Natural killer cell (primary cell): ENCODE results near the gene KDM4C. TPM values are rescaled to one million over a fixed set of nuclear protein-coding genes. Genes with fewer than 3 reads are reported as not detected.

Source experiments
- ATAC-seq, 3 donors: fragments of 150-1000 bp in 2 of 3; fragments of 200-7000 bp in 1 of 3; cut with Tn5 transposase; 1 replicate in 1 of 3; 2 replicates in 2 of 3; pipeline ENCODE4 v1.10.0; 2021; ENCODE audit warnings: mild to moderate bottlenecking in 2 of 3, moderate library complexity in 2 of 3
- DNase-seq, 2 donors: peaks; one replicate each; pipeline versions ENCODE4 v3.0.0 to v3.0.0-alpha.2; 2013 to 2021; ENCODE audit warnings: mixed read lengths in 1 of 2
- H3K27ac ChIP-seq: one replicate; pipeline ENCODE4 v1.5.1; 2013; ENCODE audit warnings: mild to moderate bottlenecking, low read length
- H3K27me3 ChIP-seq: one replicate; pipeline ENCODE4 v1.6.1; 2013; ENCODE audit warnings: low read length; ENCODE audit not compliant: control insufficient read depth, insufficient read depth
- H3K36me3 ChIP-seq: one replicate; pipeline ENCODE4 v1.6.1; 2013; ENCODE audit warnings: low read length; ENCODE audit not compliant: control insufficient read depth, insufficient read depth
- H3K4me1 ChIP-seq: one replicate; pipeline ENCODE4 v1.6.1; 2013; ENCODE audit warnings: low read length; ENCODE audit not compliant: control insufficient read depth, insufficient read depth
- H3K4me3 ChIP-seq: one replicate; pipeline ENCODE4 v1.5.1; 2013; ENCODE audit warnings: low read length
- H3K9me3 ChIP-seq: one replicate; pipeline ENCODE4 v1.6.1; 2013; ENCODE audit warnings: low read length; ENCODE audit not compliant: control insufficient read depth, insufficient read depth
- H3K27ac Mint-ChIP-seq, 2 donors: one replicate each; pipeline ENCODE4 v1.8.0; 2022; ENCODE audit warnings: mild to moderate bottlenecking in 2 of 2, mixed read lengths in 2 of 2, moderate library complexity in 1 of 2
- H3K27me3 Mint-ChIP-seq, 2 donors: one replicate each; pipeline ENCODE4 v1.8.0; 2022; ENCODE audit warnings: low read depth in 2 of 2, mixed read lengths in 2 of 2
- H3K36me3 Mint-ChIP-seq: one replicate; pipeline ENCODE4 v1.8.0; 2022; ENCODE audit warnings: mixed read lengths
- H3K4me1 Mint-ChIP-seq, 2 donors: one replicate each; pipeline ENCODE4 v1.8.0; 2022; ENCODE audit warnings: mixed read lengths in 2 of 2
- H3K4me3 Mint-ChIP-seq: one replicate; pipeline ENCODE4 v1.8.0; 2022; ENCODE audit warnings: mild to moderate bottlenecking, moderate library complexity, mixed read lengths
- H3K9me3 Mint-ChIP-seq, 2 donors: one replicate each; pipeline ENCODE4 v1.8.0; 2022; ENCODE audit warnings: mixed read lengths in 2 of 2
- CTCF ChIP-seq: fragments of 200-600 bp; IDR thresholded peaks from one replicate; pipeline ENCODE4 v1.8.0; 2022; ENCODE audit warnings: antibody characterized with exemption
- WGBS: methylation state at CpG from one replicate; pipeline ENCODE4 v1.1.7; 2013; ENCODE audit warnings: missing lambda C conversion rate; ENCODE audit not compliant: insufficient coverage; 5-methylcytosine and 5-hydroxymethylcytosine counted together
- intact Hi-C: fragments of 100-400 bp; cut with micrococcal nuclease; formaldehyde crosslinking; loops from one replicate; pipeline ENCODE4 v1.14.2; 2022
- total RNA-seq, 4 donors: library from RNA; stranded (reverse); fragments of 120-200 nt in 1 of 4; gene quantifications; one replicate each; pipeline versions ENCODE4 v1.2.3 to v1.2.4, GENCODE V29; 2013 to 2022

Gene KDM4C
- total RNA-seq, 3 donors from 2014 or later (not counting 1 experiment from before 2014, with no cell fraction given) = 115 to 137 (median 116) TPM

- 97% methylated on average over 3 of the region's 3 CpGs for WGBS
- H3K27me3 ChIP-seq = no peaks in the 10 kb centered on the region
- H3K9me3 Mint-ChIP-seq = no peaks in the 10 kb centered on the region
- H3K4me3 Mint-ChIP-seq = no peak overlapping the region
- H3K4me1 ChIP-seq = no peaks in the 10 kb centered on the region
- no peaks in the 10 kb centered on the region for H3K36me3 ChIP-seq
- H3K36me3 Mint-ChIP-seq = no peaks in the 10 kb centered on the region
- peak overlapping the region in 1 of 2 donors; percentile 31 for H3K27ac Mint-ChIP-seq
- H3K4me1 Mint-ChIP-seq = peaks cover 42 to 58% of the 10 kb centered on the region in 2 donors
- H3K9me3 ChIP-seq = no peaks in the 10 kb centered on the region
- no peak for DNase-seq
- H3K4me3 ChIP-seq = no peak overlapping the region
- H3K27ac ChIP-seq = no peak overlapping the region
- no peak for ATAC-seq
- no peak for TF ChIP-seq CTCF
- H3K27me3 Mint-ChIP-seq = no peaks in the 10 kb centered on the region
- intact Hi-C loops = no loop called here
Measured at GRCh38 chr9:6969805-6970204, 212.0 kb downstream of the KDM4C start.

GRCh38 chr9:6973089-6973488 lies 215.3 kb downstream of the KDM4C start:
- Histone ChIP-seq H3K4me1 (no peaks in the 10 kb centered on the region), H3K4me3 (no peak overlapping the region), H3K27me3 (no peaks in the 10 kb centered on the region), H3K36me3 (no peaks in the 10 kb centered on the region), H3K27ac (no peak overlapping the region), H3K9me3 (no peaks in the 10 kb centered on the region)
- DNase-seq = no peak
- no peak for TF ChIP-seq CTCF
- peak overlapping the region; percentile 45 for H3K27ac Mint-ChIP-seq
- H3K9me3 Mint-ChIP-seq = no peaks in the 10 kb centered on the region
- H3K4me1 Mint-ChIP-seq = peaks cover 41 to 73% of the 10 kb centered on the region in 2 donors
- no peak overlapping the region for H3K4me3 Mint-ChIP-seq
- no peaks in the 10 kb centered on the region for H3K27me3 Mint-ChIP-seq
- no peak for ATAC-seq
- H3K36me3 Mint-ChIP-seq = no peaks in the 10 kb centered on the region
- intact Hi-C loops = no loop called here
- 94% methylated on average over 2 of the region's 2 CpGs for WGBS

GRCh38 chr9:6973762-6974161 lies 216.0 kb downstream of the KDM4C start:
- no peaks in the 10 kb centered on the region for H3K27me3 Mint-ChIP-seq
- H3K27me3 ChIP-seq = no peaks in the 10 kb centered on the region
- intact Hi-C loops = no loop called here
- H3K27ac Mint-ChIP-seq = peak overlapping the region; percentile 45
- H3K4me3 ChIP-seq = no peak overlapping the region
- H3K4me3 Mint-ChIP-seq = no peak overlapping the region
- peaks cover 2% of the 10 kb centered on the region for H3K36me3 ChIP-seq
- H3K9me3 Mint-ChIP-seq = no peaks in the 10 kb centered on the region
- H3K4me1 ChIP-seq = no peaks in the 10 kb centered on the region
- no peak for TF ChIP-seq CTCF
- H3K27ac ChIP-seq = no peak overlapping the region
- peaks cover 45 to 71% of the 10 kb centered on the region in 2 donors for H3K4me1 Mint-ChIP-seq
- DNase-seq = no peak
- H3K9me3 ChIP-seq = no peaks in the 10 kb centered on the region
- no peaks in the 10 kb centered on the region for H3K36me3 Mint-ChIP-seq
- ATAC-seq = no peak
- 63% methylated on average over 2 of the region's 2 CpGs for WGBS

- no peaks in the 10 kb centered on the region for H3K27me3 Mint-ChIP-seq
- no peak overlapping the region for H3K4me3 Mint-ChIP-seq
- H3K27ac Mint-ChIP-seq = peak overlapping the region; percentile 4 to 11
Measured at GRCh38 chr9:6975198-6975597, 217.4 kb downstream of the KDM4C start.

More at GRCh38 chr9:6975198-6975597, 217.4 kb downstream of the KDM4C start:
- Histone ChIP-seq H3K27ac (no peak overlapping the region), H3K4me3 (no peak overlapping the region), H3K36me3 (peaks cover 2% of the 10 kb centered on the region), H3K4me1 (no peaks in the 10 kb centered on the region), H3K9me3 (no peaks in the 10 kb centered on the region), H3K27me3 (no peaks in the 10 kb centered on the region)
- DNase-seq (no peak), ATAC-seq (no peak)
- no peak for TF ChIP-seq CTCF
- Mint-ChIP-seq H3K36me3 (no peaks in the 10 kb centered on the region), H3K4me1 (peaks cover 54 to 76% of the 10 kb centered on the region in 2 donors), H3K9me3 (no peaks in the 10 kb centered on the region)
- intact Hi-C loops = no loop called here
- 100% methylated on average over 1 of the region's 2 CpGs for WGBS
